ENCODE measurements around the gene IFT122. TPM values are rescaled to one million over a fixed set of nuclear protein-coding genes. Genes with fewer than 3 reads are reported as not detected.
"Not testable (repeated sequence)": the region's sequence is repeated elsewhere in the genome, so short reads cannot be mapped to it uniquely, and the experiment has no call there.

IFT122 gene
- total RNA-seq, 1 donor from 2014 or later = 51.1 TPM

DNA sequence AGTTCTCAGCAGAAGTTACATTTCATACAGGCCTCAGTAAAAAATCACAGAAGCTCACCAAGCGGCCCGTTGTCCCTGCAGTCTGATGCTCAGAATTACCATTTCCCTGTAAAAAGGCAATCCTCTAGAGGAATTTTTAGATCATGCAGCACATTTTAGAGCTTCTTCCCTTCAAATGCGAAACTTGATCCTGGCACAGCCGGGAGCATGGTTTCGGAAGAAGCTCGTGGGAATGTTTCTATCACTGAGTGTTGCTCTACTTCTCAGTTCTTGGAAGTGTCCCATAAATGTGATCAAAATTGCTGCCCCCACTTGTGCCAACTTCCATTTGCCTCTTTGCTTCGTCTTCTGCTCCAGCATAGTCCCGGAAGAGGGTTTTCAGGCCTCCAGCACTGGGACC is 99.2 kb downstream of the IFT122 start:
- no peaks in the 10 kb centered on the region for H3K9me3 ChIP-seq
- H3K27me3 ChIP-seq = no peaks in the 10 kb centered on the region
- no peak overlapping the region for H3K4me3 ChIP-seq
- no peak for DNase-seq (ENCODE audit: low spot score in 2 of 2)
- no peaks in the 10 kb centered on the region for H3K4me1 ChIP-seq
- TF ChIP-seq, protein P1, sequence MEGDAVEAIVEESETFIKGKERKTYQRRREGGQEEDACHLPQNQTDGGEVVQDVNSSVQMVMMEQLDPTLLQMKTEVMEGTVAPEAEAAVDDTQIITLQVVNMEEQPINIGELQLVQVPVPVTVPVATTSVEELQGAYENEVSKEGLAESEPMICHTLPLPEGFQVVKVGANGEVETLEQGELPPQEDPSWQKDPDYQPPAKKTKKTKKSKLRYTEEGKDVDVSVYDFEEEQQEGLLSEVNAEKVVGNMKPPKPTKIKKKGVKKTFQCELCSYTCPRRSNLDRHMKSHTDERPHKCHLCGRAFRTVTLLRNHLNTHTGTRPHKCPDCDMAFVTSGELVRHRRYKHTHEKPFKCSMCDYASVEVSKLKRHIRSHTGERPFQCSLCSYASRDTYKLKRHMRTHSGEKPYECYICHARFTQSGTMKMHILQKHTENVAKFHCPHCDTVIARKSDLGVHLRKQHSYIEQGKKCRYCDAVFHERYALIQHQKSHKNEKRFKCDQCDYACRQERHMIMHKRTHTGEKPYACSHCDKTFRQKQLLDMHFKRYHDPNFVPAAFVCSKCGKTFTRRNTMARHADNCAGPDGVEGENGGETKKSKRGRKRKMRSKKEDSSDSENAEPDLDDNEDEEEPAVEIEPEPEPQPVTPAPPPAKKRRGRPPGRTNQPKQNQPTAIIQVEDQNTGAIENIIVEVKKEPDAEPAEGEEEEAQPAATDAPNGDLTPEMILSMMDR (IDR thresholded peaks at IDR 0.05) = no peak
- intact Hi-C loops (cut with DNase I) = no loop called here
- no peak overlapping the region for H3K27ac ChIP-seq
- no peaks in the 10 kb centered on the region for H3K36me3 ChIP-seq

DNA sequence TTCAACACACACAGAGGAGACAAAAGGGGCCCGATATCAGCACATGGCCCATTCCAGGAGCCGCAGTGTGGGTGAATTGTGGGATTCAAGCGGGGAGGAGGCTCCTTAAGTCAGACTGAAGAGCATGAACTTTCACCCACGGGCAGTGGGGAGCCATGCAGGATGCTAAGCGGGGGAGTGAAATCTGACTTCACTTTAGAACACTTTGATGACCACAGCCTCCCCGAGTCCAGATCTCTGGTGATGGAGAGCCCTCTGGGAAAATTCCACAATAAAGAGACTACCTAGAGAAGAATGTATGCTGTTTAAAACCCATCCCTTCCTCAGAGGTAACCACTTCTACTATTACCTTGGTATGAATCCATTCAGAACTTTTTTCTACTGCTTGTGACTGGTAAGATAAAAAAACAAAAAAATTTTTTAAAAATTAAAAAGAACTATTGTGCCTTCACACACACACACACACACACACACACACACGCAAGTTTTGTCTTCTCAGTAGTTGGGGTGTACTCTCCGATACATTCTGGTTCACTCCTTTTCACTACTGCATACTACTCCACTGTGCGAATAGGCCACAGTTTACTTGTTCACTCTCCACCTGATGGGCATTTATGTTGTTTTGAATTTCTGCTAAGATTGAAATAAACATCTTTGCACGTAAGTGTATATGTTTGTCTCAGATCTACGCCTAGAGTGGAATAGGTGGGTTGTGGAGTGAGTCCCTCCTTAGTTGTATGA is 100.9 kb downstream of the IFT122 start:
- DNase-seq (ENCODE audit: low spot score in 2 of 2) = no peak
- Histone ChIP-seq H3K4me1 (no peaks in the 10 kb centered on the region), H3K4me3 (no peak overlapping the region), H3K9me3 (no peaks in the 10 kb centered on the region), H3K27me3 (no peaks in the 10 kb centered on the region), H3K27ac (no peak overlapping the region), H3K36me3 (no peaks in the 10 kb centered on the region)
- intact Hi-C loops (cut with DNase I) = no loop called here
- TF ChIP-seq, protein P1 (IDR thresholded peaks at IDR 0.05) = no peak

DNA sequence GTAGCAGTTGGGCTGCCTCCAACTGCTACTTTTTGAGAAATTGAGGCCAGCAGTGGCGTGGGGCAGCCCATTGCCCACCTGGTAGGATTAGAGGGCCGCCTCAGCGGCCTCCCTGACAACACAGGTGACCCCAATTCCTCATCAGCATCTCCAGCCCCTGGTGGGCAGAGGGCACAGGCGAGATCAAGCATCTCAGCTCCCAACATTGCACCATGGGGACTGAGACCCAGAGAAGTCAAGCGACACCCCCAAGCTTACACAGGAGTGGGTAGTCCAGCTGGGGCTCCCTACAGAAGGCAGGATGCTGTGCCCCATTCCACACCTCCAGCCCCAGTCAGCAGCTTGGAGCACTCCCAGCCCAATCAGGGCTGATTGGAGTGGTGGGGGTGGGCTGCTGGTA is 102.7 kb downstream of the IFT122 start:
- intact Hi-C loops (cut with DNase I) = no loop called here
- DNase-seq (ENCODE audit: low spot score in 2 of 2) = no peak

DNA sequence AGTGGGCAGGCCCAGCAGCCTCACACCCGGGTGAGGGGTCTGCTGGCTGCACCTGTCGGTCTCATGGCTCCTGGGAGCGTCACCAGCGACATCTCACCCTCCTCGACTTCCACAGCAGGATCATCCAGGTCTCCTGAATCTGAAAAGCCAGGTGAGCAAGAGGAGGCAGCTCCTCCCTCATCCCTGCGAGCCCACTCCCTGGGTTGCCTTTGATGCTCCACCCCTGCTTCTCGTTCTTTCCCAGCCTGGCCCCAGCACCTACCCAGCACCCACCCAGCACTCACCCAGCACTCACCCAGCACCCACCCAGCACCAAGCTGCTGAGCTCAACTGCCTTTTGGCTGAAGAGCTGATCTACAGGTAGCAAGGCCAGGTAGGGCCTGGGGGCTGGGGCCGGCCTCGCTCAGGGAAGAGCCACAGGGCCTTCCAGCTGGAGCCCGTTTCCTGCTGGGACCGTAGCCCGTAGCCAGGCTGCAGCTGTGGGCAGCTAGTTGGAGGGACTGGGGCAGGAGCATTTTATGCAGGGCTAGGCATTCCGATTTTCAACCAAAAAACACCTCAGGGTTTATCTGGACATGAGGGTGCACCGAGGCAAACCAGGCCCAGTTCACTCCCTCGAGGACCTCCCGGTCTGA is 103.2 kb downstream of the IFT122 start, which contains the start of gene H1-8:
H1-8 (plus strand) TSS at position 20 of the 635 bp plus-strand sequence; CDS start at position 64, 44 bp downstream.
- Histone ChIP-seq H3K27me3 (no peaks in the 10 kb centered on the region), H3K4me3 (no peak within 1 kb of the TSS), H3K4me1 (no peaks in the 10 kb centered on the region), H3K36me3 (no peaks in the 10 kb centered on the region), H3K9me3 (no peaks in the 10 kb centered on the region), H3K27ac (no peak within 1 kb of the TSS)
- TF ChIP-seq, protein P1 (IDR thresholded peaks at IDR 0.05) = no peak
- intact Hi-C loops (cut with DNase I) = no loop called here
- no peak for DNase-seq (ENCODE audit: low spot score in 2 of 2)

More for the DNA sequence above, 102.7 kb downstream of the IFT122 start:
- no peaks in the 10 kb centered on the region for H3K36me3 ChIP-seq
- no peaks in the 10 kb centered on the region for H3K9me3 ChIP-seq
- no peaks in the 10 kb centered on the region for H3K4me1 ChIP-seq
- TF ChIP-seq, protein P1 (IDR thresholded peaks at IDR 0.05) = no peak
- H3K27me3 ChIP-seq = no peaks in the 10 kb centered on the region
- no peak overlapping the region for H3K4me3 ChIP-seq
- no peak overlapping the region for H3K27ac ChIP-seq

GRCh38 chr3:129543999-129544398 is 104.0 kb downstream of the IFT122 start:
- no peaks in the 10 kb centered on the region for H3K4me1 ChIP-seq

GRCh38 chr3:129545951-129546350 is 105.9 kb downstream of the IFT122 start:
- H3K4me3 ChIP-seq; H3K4me1 ChIP-seq; H3K9me3 ChIP-seq; H3K27ac ChIP-seq; H3K36me3 ChIP-seq; DNase-seq (ENCODE audit: low spot score in 2 of 2); intact Hi-C loops (cut with DNase I); H3K27me3 ChIP-seq: not testable (repeated sequence)

More at GRCh38 chr3:129543999-129544398, 104.0 kb downstream of the IFT122 start:
- TF ChIP-seq, protein P1 (IDR thresholded peaks at IDR 0.05) = no peak
- intact Hi-C loops (cut with DNase I) = no loop called here
- H3K27me3 ChIP-seq = no peaks in the 10 kb centered on the region
- no peak overlapping the region for H3K27ac ChIP-seq
- H3K36me3 ChIP-seq = no peaks in the 10 kb centered on the region
- H3K4me3 ChIP-seq = no peak overlapping the region
- H3K9me3 ChIP-seq = no peaks in the 10 kb centered on the region
- DNase-seq (ENCODE audit: low spot score in 2 of 2) = no peak

Measured in ascending aorta (tissue), 2 donors.